Tibial artery (tissue), 4 donors: ENCODE results near the gene C11orf68.
A peak's percentile ranks its signal among the peaks of the same experiment; 100 is the strongest.

Experiments used
- DNase-seq, 2 donors: peaks; one replicate each; pipeline ENCODE4 v3.0.0-alpha.2; 2019
- H3K27ac ChIP-seq, 2 donors: fragments of 200-600 bp; sonication (generic) in 1 of 2; 1 replicate in 1 of 2; 2 replicates in 1 of 2; pipeline ENCODE4 v1.5.1; 2018 to 2019; ENCODE audit warnings: mild to moderate bottlenecking in 1 of 2
- H3K27me3 ChIP-seq, 2 donors: fragments of 200-600 bp; sonication (generic) in 1 of 2; one replicate each; pipeline versions ENCODE4 v1.5.1 to v1.6.0; 2016 to 2019
- H3K36me3 ChIP-seq, 3 donors: fragments of 200-600 bp; sonication (generic) in 2 of 3; one replicate each; pipeline ENCODE4 v1.5.1; 2016 to 2019; ENCODE audit warnings: mild to moderate bottlenecking in 2 of 3
- H3K4me1 ChIP-seq, 4 donors: fragments of 200-600 bp; sonication (generic) in 2 of 4; 1 replicate in 3 of 4; 2 replicates in 1 of 4; pipeline ENCODE4 v1.5.1; 2016 to 2019
- H3K4me3 ChIP-seq, 2 donors: fragments of 200-600 bp; sonication (generic) in 1 of 2; 1 replicate in 1 of 2; 2 replicates in 1 of 2; pipeline ENCODE4 v1.5.1; 2018 to 2019; ENCODE audit warnings: mild to moderate bottlenecking in 2 of 2
- H3K9me3 ChIP-seq, 3 donors: fragments of 200-600 bp; sonication (generic) in 1 of 3; one replicate each; pipeline ENCODE4 v1.5.1; 2016 to 2019
- intact Hi-C: fragments of 100-400 bp; cut with DNase I; formaldehyde crosslinking; loops from one replicate; pipeline ENCODE4 v1.15.0; 2023; ENCODE audit warnings: low total_unique reads
- TF ChIP-seq, protein P1 (sequence below), 2 experiments: fragments of 200-600 bp in 1 of 2; fragments of 450-650 bp in 1 of 2; IDR thresholded peaks; one replicate each; pipeline ENCODE4 v1.5.1; 2017 to 2019; ENCODE audit warnings: antibody characterized with exemption in 2 of 2, mild to moderate bottlenecking in 1 of 2, moderate library complexity in 1 of 2

Gene C11orf68

DNA sequence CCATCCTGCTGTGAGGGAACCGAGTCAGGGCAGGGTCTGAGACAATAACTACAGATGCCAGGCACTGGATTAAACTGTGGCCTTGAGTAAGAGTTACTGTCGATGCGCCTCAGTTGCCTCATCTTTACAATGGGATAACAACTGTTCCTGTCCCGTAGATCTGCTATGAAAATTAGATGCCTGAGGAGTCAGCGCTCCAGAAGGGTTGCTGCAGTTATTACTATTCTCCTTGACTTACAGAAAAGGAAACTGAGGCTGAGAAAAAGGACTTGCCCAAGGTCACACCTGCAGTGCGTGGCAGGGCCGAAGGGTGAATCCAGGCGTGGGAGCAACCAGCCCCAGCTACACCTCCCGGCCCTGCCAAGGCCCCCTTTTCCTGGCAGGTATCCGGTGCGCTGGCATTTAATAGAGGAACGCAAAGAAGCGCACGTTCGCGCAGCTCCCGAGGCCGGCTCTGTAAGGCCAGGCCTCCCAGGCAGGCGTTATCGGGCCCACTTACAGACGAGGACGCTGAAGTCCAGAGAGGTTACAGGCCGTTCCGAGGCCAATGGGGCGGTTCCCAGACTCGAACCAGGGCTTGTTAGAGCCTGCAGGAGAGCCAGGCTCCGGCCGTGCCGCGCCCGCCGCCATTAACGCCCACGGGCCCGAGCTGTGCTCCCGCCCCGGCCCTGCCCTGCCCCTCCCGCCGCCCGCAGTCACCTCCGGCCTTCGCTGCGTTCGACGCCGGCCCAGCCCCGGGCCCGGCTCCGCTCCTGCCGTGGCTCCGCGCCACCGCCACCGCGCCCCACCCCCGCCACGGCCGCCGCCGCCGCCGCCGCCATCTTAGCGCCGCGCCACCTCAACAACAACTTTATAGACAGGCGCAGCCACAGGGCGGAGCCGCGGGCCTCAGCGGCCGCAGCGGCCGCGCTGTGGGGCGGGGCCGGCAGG lies at the start of gene C11orf68:
TSS of gene C11orf68 (minus strand) at position 852 of the 930 bp plus-strand sequence. CDS start at position 821, 31 bp downstream.
- H3K27ac ChIP-seq: peak within 1 kb of the TSS; percentile 94 to 96
- H3K36me3 ChIP-seq: peaks cover 13 to 25% (median 20%) of the 10 kb centered on the region in 3 donors
- no peaks in the 10 kb centered on the region for H3K27me3 ChIP-seq
- H3K9me3 ChIP-seq: no peaks in the 10 kb centered on the region
- DNase-seq: peak in 1 of 2 donors; percentile 43
- TF ChIP-seq, protein P1, sequence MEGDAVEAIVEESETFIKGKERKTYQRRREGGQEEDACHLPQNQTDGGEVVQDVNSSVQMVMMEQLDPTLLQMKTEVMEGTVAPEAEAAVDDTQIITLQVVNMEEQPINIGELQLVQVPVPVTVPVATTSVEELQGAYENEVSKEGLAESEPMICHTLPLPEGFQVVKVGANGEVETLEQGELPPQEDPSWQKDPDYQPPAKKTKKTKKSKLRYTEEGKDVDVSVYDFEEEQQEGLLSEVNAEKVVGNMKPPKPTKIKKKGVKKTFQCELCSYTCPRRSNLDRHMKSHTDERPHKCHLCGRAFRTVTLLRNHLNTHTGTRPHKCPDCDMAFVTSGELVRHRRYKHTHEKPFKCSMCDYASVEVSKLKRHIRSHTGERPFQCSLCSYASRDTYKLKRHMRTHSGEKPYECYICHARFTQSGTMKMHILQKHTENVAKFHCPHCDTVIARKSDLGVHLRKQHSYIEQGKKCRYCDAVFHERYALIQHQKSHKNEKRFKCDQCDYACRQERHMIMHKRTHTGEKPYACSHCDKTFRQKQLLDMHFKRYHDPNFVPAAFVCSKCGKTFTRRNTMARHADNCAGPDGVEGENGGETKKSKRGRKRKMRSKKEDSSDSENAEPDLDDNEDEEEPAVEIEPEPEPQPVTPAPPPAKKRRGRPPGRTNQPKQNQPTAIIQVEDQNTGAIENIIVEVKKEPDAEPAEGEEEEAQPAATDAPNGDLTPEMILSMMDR (IDR thresholded peaks at IDR 0.05): no peak
- intact Hi-C loops: loop anchor here (2.0 kb wide), 1 partner anchor 60 kb away; the partner anchor contains the start of gene CFL1
- H3K4me3 ChIP-seq: peak within 1 kb of the TSS; percentile 89 to 92
- peaks cover 14 to 56% (median 53%) of the 10 kb centered on the region in 4 donors for H3K4me1 ChIP-seq

DNA sequence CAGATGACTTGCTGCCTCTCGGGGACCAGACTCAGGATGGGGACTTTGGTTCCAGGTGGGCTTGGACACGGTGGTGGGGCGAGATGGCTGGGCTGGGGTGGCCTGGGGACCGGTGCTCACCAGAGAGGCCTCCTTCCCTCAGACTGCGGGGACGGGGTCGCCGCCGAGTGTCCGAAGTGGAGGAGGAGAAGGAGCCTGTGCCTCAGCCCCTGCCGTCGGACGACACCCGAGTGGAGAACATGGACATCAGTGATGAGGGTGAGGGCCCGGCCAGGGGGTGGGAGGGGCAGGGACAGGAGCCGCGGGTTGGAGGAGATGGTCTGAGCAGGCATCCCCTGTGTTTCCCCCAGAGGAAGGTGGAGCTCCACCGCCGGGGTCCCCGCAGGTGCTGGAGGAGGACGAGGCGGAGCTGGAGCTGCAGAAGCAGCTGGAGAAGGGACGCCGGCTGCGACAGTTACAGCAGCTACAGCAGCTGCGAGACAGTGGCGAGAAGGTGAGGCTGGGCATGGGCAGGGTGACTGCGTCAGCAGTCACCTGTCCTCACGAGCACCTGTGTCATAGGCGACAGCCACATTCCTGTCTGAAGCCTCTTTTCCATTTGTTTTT lies 48.6 kb upstream of the C11orf68 start:
- Histone ChIP-seq H3K9me3 (no peaks in the 10 kb centered on the region), H3K4me3 (no peak overlapping the region), H3K36me3 (peaks cover 56 to 79% (median 67%) of the 10 kb centered on the region in 3 donors), H3K4me1 (peaks cover 4 to 23% (median 19%) of the 10 kb centered on the region in 4 donors), H3K27me3 (no peaks in the 10 kb centered on the region), H3K27ac (no peak overlapping the region)
- intact Hi-C loops: no loop called here
- TF ChIP-seq, protein P1 (IDR thresholded peaks at IDR 0.05): no peak
- DNase-seq: no peak

DNA sequence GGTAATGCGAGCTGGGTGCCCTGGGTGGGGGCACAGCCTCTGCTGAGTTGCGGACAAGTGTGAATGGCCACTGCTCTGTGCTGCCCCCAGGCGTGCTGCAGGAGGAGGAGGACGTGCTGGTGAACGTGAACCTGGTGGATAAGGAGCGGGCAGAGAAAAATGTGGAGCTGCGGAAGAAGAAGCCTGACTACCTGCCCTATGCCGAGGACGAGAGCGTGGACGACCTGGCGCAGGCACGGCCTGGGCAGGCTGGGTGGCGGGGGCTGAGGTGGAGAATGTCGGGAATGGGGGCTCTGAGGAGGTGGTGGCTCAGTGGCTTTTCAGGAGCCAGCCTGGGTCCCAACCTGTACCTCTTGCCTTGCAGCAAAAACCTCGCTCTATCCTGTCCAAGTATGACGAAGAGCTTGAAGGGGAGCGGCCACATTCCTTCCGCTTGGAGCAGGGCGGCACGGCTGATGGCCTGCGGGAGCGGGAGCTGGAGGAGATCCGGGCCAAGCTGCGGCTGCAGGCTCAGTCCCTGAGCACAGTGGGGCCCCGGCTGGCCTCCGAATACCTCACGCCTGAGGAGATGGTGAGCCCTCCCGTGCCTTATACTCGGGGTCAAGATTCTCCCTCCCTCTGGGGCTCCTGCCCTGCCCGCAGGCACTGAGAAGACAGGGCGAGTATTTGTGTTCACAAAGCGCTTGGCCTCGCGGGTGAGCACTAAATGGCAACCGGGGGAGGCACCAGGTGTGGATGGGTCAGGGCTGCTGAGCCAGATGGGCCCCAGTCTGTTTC lies 47.3 kb upstream of the C11orf68 start:
- Histone ChIP-seq H3K27me3 (no peaks in the 10 kb centered on the region), H3K4me1 (peaks cover 6 to 28% (median 23%) of the 10 kb centered on the region in 4 donors), H3K27ac (no peak overlapping the region), H3K36me3 (peaks cover 56 to 69% (median 67%) of the 10 kb centered on the region in 3 donors), H3K9me3 (no peaks in the 10 kb centered on the region), H3K4me3 (no peak overlapping the region)
- intact Hi-C loops: no loop called here
- TF ChIP-seq, protein P1 (IDR thresholded peaks at IDR 0.05): no peak
- no peak for DNase-seq

DNA sequence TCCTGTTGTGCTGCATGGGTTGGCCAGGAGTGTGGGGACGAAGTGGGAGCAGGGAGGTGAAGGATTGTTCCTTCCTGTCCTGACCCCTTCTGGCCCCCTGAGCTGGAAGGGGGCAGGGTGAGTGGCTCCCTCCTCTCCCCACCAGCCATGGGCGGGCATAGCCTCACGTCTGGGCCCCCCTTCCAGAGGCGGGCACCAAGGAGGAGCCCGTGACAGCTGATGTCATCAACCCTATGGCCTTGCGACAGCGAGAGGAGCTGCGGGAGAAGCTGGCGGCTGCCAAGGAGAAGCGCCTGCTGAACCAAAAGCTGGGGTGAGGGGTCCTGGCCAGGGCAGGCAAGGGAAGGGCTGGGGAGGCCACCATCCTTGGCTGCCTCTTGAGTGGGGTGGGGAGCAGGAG lies 46.0 kb upstream of the C11orf68 start:
- H3K9me3 ChIP-seq: no peaks in the 10 kb centered on the region
- peaks cover 51 to 62% (median 62%) of the 10 kb centered on the region in 3 donors for H3K36me3 ChIP-seq
- no peak overlapping the region for H3K4me3 ChIP-seq
- TF ChIP-seq, protein P1 (IDR thresholded peaks at IDR 0.05): no peak
- intact Hi-C loops: loop anchor here (5.0 kb wide), 2 partner anchors 37 to 43 kb away; partner anchors contain the start of genes BANF1 and EIF1AD
- DNase-seq: no peak
- H3K27me3 ChIP-seq: no peaks in the 10 kb centered on the region
- H3K4me1 ChIP-seq: peaks cover 6 to 33% (median 28%) of the 10 kb centered on the region in 4 donors
- H3K27ac ChIP-seq: no peak overlapping the region

DNA sequence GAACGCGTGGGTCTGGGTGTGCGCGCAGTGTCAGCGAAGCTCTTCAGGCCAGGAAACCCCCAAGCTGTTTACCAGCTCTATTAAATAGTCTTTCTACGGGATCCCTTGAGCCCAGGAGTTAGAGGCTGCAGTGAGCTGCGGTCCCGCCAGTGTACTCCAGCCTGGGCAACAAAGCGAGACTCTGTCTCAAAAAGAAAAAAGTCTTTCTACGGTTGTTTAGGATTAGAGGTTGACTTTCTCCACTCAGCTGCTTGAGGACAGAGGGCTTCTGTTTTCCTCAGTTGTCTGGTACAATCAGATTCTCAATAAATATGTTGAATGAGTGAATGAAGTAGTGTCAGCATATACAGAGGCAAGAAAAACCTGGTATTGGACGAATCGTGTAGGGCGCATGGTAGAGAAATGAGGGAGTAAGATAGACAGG lies 43.3 kb upstream of the C11orf68 start:
- Histone ChIP-seq H3K36me3 (peaks cover 31 to 35% (median 34%) of the 10 kb centered on the region in 3 donors), H3K27me3 (peaks cover 0 to 11% of the 10 kb centered on the region in 2 donors), H3K4me1 (peaks cover 6 to 33% (median 28%) of the 10 kb centered on the region in 4 donors), H3K9me3 (no peaks in the 10 kb centered on the region), H3K4me3 (peak overlapping the region; percentile 97 to 98), H3K27ac (peak overlapping the region; percentile 88 to 95)
- no peak for DNase-seq
- intact Hi-C loops: loop anchor here (5.0 kb wide), 2 partner anchors 40 kb away; partner anchors contain the start of genes BANF1 and EIF1AD
- TF ChIP-seq, protein P1 (IDR thresholded peaks at IDR 0.05): no peak
